GM21576 (cell line): Measurements from ENCODE around the gene PLA2G4E.

ENCODE experiments used
- ATAC-seq: cut with Tn5 transposase; IDR thresholded peaks from one replicate; pipeline ENCODE4 v1.9.1; 2021; ENCODE audit warnings: mild to moderate bottlenecking, moderate library complexity; ENCODE audit not compliant: unreplicated experiment

Gene PLA2G4E

GRCh38 chr15:41936649-41937567, 83.9 kb downstream of the PLA2G4E start:
- ATAC-seq: no peak

GRCh38 chr15:41936155-41936554, 84.7 kb downstream of the PLA2G4E start:
- ATAC-seq: no peak

DNA sequence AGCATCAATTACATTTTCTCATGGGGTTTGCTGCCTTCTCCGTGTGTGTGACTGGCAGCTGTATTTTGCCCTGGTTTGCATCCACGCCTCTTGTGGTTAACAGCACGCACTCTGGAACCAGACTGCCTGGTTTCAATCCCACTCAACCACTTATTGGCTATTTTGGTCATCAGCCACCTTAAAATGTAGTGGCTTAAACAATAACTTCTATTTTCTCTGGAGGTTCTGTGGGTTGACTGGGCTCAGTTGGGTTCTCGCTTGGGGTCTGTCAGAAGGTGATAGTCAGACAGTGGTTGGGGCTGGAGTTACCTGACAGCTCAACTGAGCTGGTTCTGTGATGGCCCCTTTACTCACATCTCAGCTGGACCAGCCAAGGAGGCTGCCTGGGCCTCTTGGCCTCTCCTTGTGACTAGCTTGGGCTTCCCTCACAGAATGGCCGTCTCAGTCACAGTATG, 85.2 kb downstream of the PLA2G4E start:
- peak; percentile 62 for ATAC-seq

GRCh38 chr15:41934843-41935242, 86.0 kb downstream of the PLA2G4E start:
- peak; percentile 42 for ATAC-seq

GRCh38 chr15:41933771-41934170, 87.1 kb downstream of the PLA2G4E start:
- ATAC-seq: no peak

- no peak for ATAC-seq
Observed at GRCh38 chr15:41933326-41933725, 87.5 kb downstream of the PLA2G4E start.

DNA sequence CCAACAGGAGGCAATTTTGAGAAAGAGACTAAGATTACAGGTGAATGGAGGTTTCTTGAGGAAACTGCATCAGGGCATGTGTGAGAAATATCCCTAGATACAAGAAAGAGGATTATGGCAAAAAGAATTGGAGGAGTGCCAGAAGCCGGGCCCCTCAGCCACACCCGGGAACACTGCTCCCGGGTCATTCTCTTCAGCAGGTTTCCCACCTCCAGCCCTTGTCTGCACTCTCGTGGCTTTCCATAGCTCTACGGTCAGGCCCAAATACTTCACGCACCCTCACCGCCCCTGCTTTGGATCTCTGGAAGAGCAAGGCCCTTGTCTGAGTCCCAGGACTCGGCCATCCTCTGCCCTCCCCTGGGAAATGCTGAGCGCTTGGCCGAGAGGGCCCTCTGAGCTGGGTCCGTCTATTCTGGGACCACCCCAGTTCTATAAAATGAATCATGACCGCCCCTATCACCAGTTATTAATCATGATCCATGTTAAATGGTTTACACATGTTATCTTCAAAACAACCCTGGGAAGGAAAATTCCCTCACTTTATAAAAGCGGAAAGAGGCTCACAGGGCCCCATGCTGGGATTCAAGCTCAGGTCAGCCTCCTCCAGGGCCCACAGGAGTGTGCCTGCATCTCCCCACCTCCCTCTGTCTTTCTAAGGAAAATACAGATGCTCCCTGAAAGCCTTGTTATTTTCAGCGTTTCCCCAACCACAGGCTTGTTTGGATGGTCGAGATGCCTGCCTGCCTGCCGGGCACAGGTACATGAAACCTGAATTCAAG, 88.1 kb downstream of the PLA2G4E start:
- ATAC-seq: no peak

DNA sequence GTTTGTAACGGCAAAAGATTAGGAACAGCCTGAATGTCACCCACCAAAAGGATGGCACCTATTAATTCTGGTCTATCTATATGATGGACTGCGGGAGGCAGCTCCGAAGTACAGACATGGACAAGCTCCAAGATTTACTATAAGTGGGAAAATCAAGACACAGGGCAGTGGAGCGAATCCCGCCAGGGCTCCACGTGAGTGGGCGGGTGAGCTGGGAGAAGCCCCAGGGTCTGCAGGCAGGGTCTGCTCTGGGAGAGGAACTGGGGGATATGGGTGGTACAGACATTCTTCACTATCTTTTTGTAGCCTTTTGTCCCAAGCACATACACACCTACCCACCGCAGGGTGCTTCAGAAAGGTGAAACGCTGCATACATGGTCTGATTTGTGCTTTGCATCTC, 88.7 kb downstream of the PLA2G4E start:
- ATAC-seq: no peak
